SW480 (cell line): Measurements from ENCODE around the gene SYT2.
"Not testable (repeated sequence)": the region's sequence is repeated elsewhere in the genome, so short reads cannot be mapped to it uniquely, and the experiment has no call there.

Experiments used
- DNase-seq: peaks from one replicate; pipeline ENCODE4 v3.0.0-alpha.2; 2016; ENCODE audit warnings: low spot score

The SYT2 gene

GRCh38 chr1:202593845-202594244, 116.4 kb downstream of the SYT2 start:
- DNase-seq: peak; percentile 65

- DNase-seq: no peak
Measured at GRCh38 chr1:202592146-202592545, 118.1 kb downstream of the SYT2 start.

GRCh38 chr1:202591515-202591914, 118.7 kb downstream of the SYT2 start:
- DNase-seq: no peak

- DNase-seq: no peak
Measured at GRCh38 chr1:202590975-202591411, 119.3 kb downstream of the SYT2 start.

GRCh38 chr1:202590126-202590525, 120.1 kb downstream of the SYT2 start:
- DNase-seq: no peak

GRCh38 chr1:202589190-202589930, 120.9 kb downstream of the SYT2 start:
- peak; percentile 94 for DNase-seq

- no peak for DNase-seq
Measured at GRCh38 chr1:202588503-202589189, 121.6 kb downstream of the SYT2 start.

GRCh38 chr1:202587859-202588485, 122.3 kb downstream of the SYT2 start:
- DNase-seq: no peak

- no peak for DNase-seq
Measured at GRCh38 chr1:202586871-202587270, 123.4 kb downstream of the SYT2 start.

- no peak for DNase-seq
Measured at GRCh38 chr1:202586018-202586821, 124.0 kb downstream of the SYT2 start.

GRCh38 chr1:202585590-202585933, 124.7 kb downstream of the SYT2 start:
- DNase-seq: no peak

GRCh38 chr1:202584707-202585589, 125.3 kb downstream of the SYT2 start:
- no peak for DNase-seq

GRCh38 chr1:202582350-202582749, 127.9 kb downstream of the SYT2 start:
- not testable (repeated sequence) for DNase-seq

- DNase-seq: no peak
Measured at GRCh38 chr1:202580619-202581018, 129.6 kb downstream of the SYT2 start.

- DNase-seq: no peak
Measured at GRCh38 chr1:202579806-202580205, 130.4 kb downstream of the SYT2 start.

GRCh38 chr1:202578565-202578964, 131.7 kb downstream of the SYT2 start:
- DNase-seq: no peak

GRCh38 chr1:202578001-202578504, 132.2 kb downstream of the SYT2 start:
- DNase-seq: no peak

GRCh38 chr1:202577381-202577780, 132.9 kb downstream of the SYT2 start:
- no peak for DNase-seq

- no peak for DNase-seq
Measured at GRCh38 chr1:202576816-202577215, 133.4 kb downstream of the SYT2 start.

- DNase-seq: no peak
Measured at GRCh38 chr1:202575918-202576653, 134.2 kb downstream of the SYT2 start.
